SU-DHL-6 (cell line): ENCODE results near the gene RFTN1.
A peak's percentile ranks its signal among the peaks of the same experiment; 100 is the strongest.

Experiments used
- H2AFZ ChIP-seq: fragments of 200-600 bp; sonication (generic); 2 replicates; pipeline ENCODE4 v1.6.1; 2014; ENCODE audit warnings: low read depth, mild to moderate bottlenecking, moderate library complexity, mixed read lengths, antibody characterized with exemption, low read length; ENCODE audit not compliant: severe bottlenecking
- H3F3A ChIP-seq: fragments of 200-600 bp; shearing (Covaris generic); 2 replicates; pipeline ENCODE4 v1.6.0; 2016; ENCODE audit warnings: antibody characterized with exemption, mild to moderate bottlenecking; ENCODE audit not compliant: insufficient read depth
- H3K27ac ChIP-seq: fragments of 200-600 bp; sonication (generic); 2 replicates; pipeline ENCODE4 v1.5.1; 2016; ENCODE audit warnings: low read depth, mild to moderate bottlenecking, low read length, moderate library complexity, mixed read lengths
- H3K27me3 ChIP-seq: fragments of 200-600 bp; sonication (generic), shearing (Covaris generic); 2 replicates; pipeline ENCODE4 v1.6.0; 2014; ENCODE audit warnings: mild to moderate bottlenecking, low read length
- H3K36me3 ChIP-seq: fragments of 200-600 bp; sonication (generic); 2 replicates; pipeline ENCODE4 v1.6.1; 2014; ENCODE audit warnings: mild to moderate bottlenecking, low read length, mixed read lengths
- H3K4me2 ChIP-seq: fragments of 300-600, 200-600 bp; shearing (Covaris generic), sonication (generic); 2 replicates; pipeline ENCODE4 v1.6.0; 2014; ENCODE audit warnings: low read length, low read depth, mild to moderate bottlenecking; ENCODE audit not compliant: poor library complexity, severe bottlenecking
- H3K4me3 ChIP-seq: fragments of 200-600 bp; sonication (generic); 2 replicates; pipeline ENCODE4 v1.5.1; 2014; ENCODE audit warnings: antibody characterized with exemption, low read length, mild to moderate bottlenecking, mixed read lengths; ENCODE audit not compliant: insufficient read depth, poor library complexity, severe bottlenecking
- H3K79me2 ChIP-seq: fragments of 200-600 bp; sonication (generic); 2 replicates; pipeline ENCODE4 v1.6.1; 2014; ENCODE audit warnings: mild to moderate bottlenecking, low read length, moderate library complexity; ENCODE audit not compliant: insufficient read depth
- H3K9ac ChIP-seq: fragments of 200-600 bp; sonication (generic); 2 replicates; pipeline ENCODE4 v1.7.0; 2014; ENCODE audit warnings: mild to moderate bottlenecking, low read length
- H3K9me2 ChIP-seq: fragments of 200-600 bp; sonication (generic); replicated peaks from 2 replicates; pipeline ENCODE4 v1.6.1; 2014; ENCODE audit warnings: low read length; ENCODE audit not compliant: insufficient read depth
- H3K9me3 ChIP-seq: fragments of 200-600 bp; sonication (generic); 2 replicates; pipeline ENCODE4 v1.6.1; 2014; ENCODE audit warnings: low read length, mixed read lengths; ENCODE audit not compliant: insufficient read depth
- H4K20me1 ChIP-seq: fragments of 200-600 bp; sonication (generic); 2 replicates; pipeline ENCODE4 v1.6.1; 2014; ENCODE audit warnings: low read depth, mild to moderate bottlenecking, antibody characterized with exemption, low read length, moderate library complexity, mixed read lengths
- EZH2phosphoT487 ChIP-seq: fragments of 200-600 bp; sonication (generic), shearing (Covaris generic); conservative IDR thresholded peaks from 2 replicates; pipeline ENCODE4 v1.6.1; 2018; ENCODE audit warnings: mild to moderate bottlenecking, antibody characterized with exemption, low read length, moderate library complexity, mixed read lengths
- TF ChIP-seq, protein P1 (sequence below): fragments of 200-600 bp; sonication (generic); IDR thresholded peaks from one replicate; pipeline ENCODE4 v1.5.1; 2017; ENCODE audit warnings: antibody characterized with exemption, mild to moderate bottlenecking, low read length, moderate library complexity; ENCODE audit not compliant: insufficient read depth, poor library complexity, severe bottlenecking

Gene RFTN1

DNA sequence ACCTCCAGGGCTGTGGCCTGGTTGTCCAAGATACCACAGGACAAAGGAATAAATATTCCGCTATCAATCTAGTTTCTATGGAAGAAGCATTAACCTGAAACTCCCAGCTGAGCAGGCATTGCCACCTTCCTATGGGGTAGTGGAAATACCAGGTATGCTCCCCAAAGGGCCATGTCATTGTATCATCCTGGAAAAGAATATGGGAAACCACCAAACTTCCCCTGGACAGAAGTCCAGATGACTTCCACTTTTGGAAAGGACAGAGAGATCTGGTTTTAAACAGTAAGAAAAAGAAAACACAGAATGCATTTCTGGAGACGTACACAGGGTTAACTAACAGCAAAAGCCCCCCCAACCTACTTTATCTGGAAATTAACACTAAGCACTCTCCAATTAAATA, 100.2 kb downstream of the RFTN1 start:
- Histone ChIP-seq H3K79me2 (peaks cover 96% of the 10 kb centered on the region), H2AFZ (no peak overlapping the region), H4K20me1 (peaks cover 6% of the 10 kb centered on the region; the same call in 1 of the 2 replicates), H3K9me2 (no peaks in the 10 kb centered on the region), H3K27me3 (no peaks in the 10 kb centered on the region), H3K36me3 (peaks cover 33% of the 10 kb centered on the region), H3F3A (peaks cover 27% of the 10 kb centered on the region), H3K4me2 (no peak overlapping the region), H3K27ac (peak overlapping the region; percentile 52), H3K9ac (peak overlapping the region; percentile 17; the same call in 1 of the 2 replicates), H3K4me3 (no peak overlapping the region), H3K9me3 (no peaks in the 10 kb centered on the region)
- TF ChIP-seq, protein P1, sequence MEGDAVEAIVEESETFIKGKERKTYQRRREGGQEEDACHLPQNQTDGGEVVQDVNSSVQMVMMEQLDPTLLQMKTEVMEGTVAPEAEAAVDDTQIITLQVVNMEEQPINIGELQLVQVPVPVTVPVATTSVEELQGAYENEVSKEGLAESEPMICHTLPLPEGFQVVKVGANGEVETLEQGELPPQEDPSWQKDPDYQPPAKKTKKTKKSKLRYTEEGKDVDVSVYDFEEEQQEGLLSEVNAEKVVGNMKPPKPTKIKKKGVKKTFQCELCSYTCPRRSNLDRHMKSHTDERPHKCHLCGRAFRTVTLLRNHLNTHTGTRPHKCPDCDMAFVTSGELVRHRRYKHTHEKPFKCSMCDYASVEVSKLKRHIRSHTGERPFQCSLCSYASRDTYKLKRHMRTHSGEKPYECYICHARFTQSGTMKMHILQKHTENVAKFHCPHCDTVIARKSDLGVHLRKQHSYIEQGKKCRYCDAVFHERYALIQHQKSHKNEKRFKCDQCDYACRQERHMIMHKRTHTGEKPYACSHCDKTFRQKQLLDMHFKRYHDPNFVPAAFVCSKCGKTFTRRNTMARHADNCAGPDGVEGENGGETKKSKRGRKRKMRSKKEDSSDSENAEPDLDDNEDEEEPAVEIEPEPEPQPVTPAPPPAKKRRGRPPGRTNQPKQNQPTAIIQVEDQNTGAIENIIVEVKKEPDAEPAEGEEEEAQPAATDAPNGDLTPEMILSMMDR: no peak
- no peak for TF ChIP-seq EZH2phosphoT487

DNA sequence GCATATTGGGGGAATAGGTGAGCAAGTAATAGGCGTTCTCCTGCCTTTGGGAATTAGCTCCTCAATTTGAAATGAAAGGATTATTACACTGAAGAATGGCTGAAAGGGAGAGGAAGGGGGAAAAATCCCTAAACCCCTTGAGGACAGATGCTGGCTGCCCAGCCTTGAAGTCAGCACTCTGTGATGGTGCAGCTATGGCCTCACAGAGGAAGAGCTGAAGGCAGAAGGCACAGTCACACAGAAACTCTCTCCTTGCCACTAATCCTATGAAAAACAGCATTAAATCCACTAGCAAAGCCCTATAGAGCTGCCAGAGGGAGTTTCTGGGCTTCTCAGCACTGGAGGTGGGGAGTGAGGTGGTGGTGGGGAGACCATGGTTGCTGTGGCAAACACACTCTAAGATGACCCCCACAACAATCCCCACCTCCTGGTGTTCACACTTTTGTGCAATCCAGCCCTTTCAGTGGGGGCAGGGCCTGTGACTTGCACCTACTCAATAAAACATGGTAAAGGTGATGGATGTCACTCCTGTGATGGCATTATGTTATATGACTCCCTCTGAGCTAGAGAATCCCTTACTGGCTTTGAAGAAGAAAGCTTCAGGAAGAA, 101.2 kb downstream of the RFTN1 start:
- peaks cover 96% of the 10 kb centered on the region for H3K79me2 ChIP-seq

DNA sequence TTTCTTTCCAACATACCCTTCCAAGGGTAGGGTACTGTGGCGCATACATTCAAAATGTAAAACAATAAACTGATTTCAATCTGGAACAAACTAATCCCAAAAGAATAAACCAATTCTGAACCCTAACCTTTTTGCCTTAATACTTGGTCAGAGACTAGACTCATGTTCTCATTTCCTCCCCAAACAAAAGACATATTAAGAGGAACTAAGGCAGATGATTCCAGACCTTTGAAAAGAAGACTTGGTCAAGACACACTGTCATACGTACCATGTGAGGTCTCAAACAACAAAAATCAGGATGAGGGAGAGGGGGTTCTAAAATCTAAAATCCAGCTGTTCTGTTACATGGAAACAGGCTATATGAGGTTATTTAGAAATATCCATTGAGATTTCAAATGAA, 102.1 kb downstream of the RFTN1 start:
- H3K4me2 ChIP-seq: peak overlapping the region; percentile 8
- no peak overlapping the region for H3K9ac ChIP-seq
- peaks cover 96% of the 10 kb centered on the region for H3K79me2 ChIP-seq

More for the DNA sequence above, 101.2 kb downstream of the RFTN1 start:
- Histone ChIP-seq H3K36me3 (peaks cover 36% of the 10 kb centered on the region), H3K4me3 (no peak overlapping the region), H3K9me3 (no peaks in the 10 kb centered on the region), H4K20me1 (peaks cover 6% of the 10 kb centered on the region; the same call in 1 of the 2 replicates), H3K4me2 (peak overlapping the region; percentile 8), H2AFZ (no peak overlapping the region), H3K27me3 (no peaks in the 10 kb centered on the region), H3K9ac (no peak overlapping the region; the same call in 1 of the 2 replicates), H3K27ac (peak overlapping the region; percentile 52), H3K9me2 (no peaks in the 10 kb centered on the region), H3F3A (peaks cover 29% of the 10 kb centered on the region)
- TF ChIP-seq, protein P1: no peak
- TF ChIP-seq EZH2phosphoT487: no peak

More for the DNA sequence above, 102.1 kb downstream of the RFTN1 start:
- H3K27ac ChIP-seq: peak overlapping the region; percentile 52
- peaks cover 38% of the 10 kb centered on the region for H3K36me3 ChIP-seq
- H3K9me3 ChIP-seq: no peaks in the 10 kb centered on the region
- H2AFZ ChIP-seq: no peak overlapping the region
- H3K27me3 ChIP-seq: no peaks in the 10 kb centered on the region
- no peak overlapping the region for H3K4me3 ChIP-seq
- TF ChIP-seq EZH2phosphoT487: no peak
- TF ChIP-seq, protein P1: no peak
- peaks cover 6% of the 10 kb centered on the region; the same call in 1 of the 2 replicates for H4K20me1 ChIP-seq
- H3F3A ChIP-seq: peaks cover 34% of the 10 kb centered on the region
- H3K9me2 ChIP-seq: no peaks in the 10 kb centered on the region
